ENCODE measurements around the gene UCK1.

UCK1 gene

GRCh38 chr9:131475111-131475955, 55.7 kb downstream of the UCK1 start:
- no peak for DNase-seq

- no peak for DNase-seq
Measured at GRCh38 chr9:131474711-131475110, 56.4 kb downstream of the UCK1 start.

- DNase-seq = no peak
Measured at GRCh38 chr9:131473891-131474290, 57.2 kb downstream of the UCK1 start.
